MM.1S (cell line): Measurements from ENCODE around the gene SPRYD7.

Source experiments
- DNase-seq: peaks from one replicate; pipeline ENCODE4 v3.0.0-alpha.2; 2015
- H2AFZ ChIP-seq: fragments of 300-600 bp; sonication (generic); 2 replicates; pipeline ENCODE4 v1.6.0; 2016; ENCODE audit warnings: antibody characterized with exemption, low read length
- H3F3A ChIP-seq: fragments of 300-600 bp; sonication (generic); 2 replicates; pipeline ENCODE4 v1.6.1; 2016; ENCODE audit warnings: mild to moderate bottlenecking, antibody characterized with exemption, low read length, moderate library complexity, mixed read lengths; ENCODE audit not compliant: insufficient read depth
- H3K27ac ChIP-seq: fragments of 300-600 bp; sonication (generic); 2 replicates; pipeline ENCODE4 v1.5.1; 2016; ENCODE audit warnings: mild to moderate bottlenecking, low read length
- H3K27me3 ChIP-seq: fragments of 300-600 bp; sonication (generic); replicated peaks from 2 replicates; pipeline ENCODE4 v1.6.0; 2016; ENCODE audit warnings: low read length; ENCODE audit not compliant: insufficient read depth
- H3K36me3 ChIP-seq: fragments of 300-600 bp; sonication (generic); replicated peaks from 2 replicates; pipeline ENCODE4 v1.6.1; 2016; ENCODE audit warnings: mild to moderate bottlenecking, low read length, mixed read lengths; ENCODE audit not compliant: insufficient read depth
- H3K4me1 ChIP-seq: fragments of 300-600 bp; sonication (generic); 2 replicates; pipeline ENCODE4 v1.6.1; 2016; ENCODE audit warnings: low read length, mixed read lengths
- H3K4me2 ChIP-seq: fragments of 300-600 bp; sonication (generic); 2 replicates; pipeline ENCODE4 v1.6.0; 2016; ENCODE audit warnings: low read depth, low read length
- H3K4me3 ChIP-seq: fragments of 300-600 bp; sonication (generic); 2 replicates; pipeline ENCODE4 v1.5.1; 2016; ENCODE audit warnings: low read length, mixed read lengths
- H3K79me2 ChIP-seq: fragments of 300-600 bp; sonication (generic); 2 replicates; pipeline ENCODE4 v1.6.1; 2016; ENCODE audit warnings: mixed run types, low read length, mixed read lengths
- H3K9ac ChIP-seq: fragments of 300-600 bp; sonication (generic); 2 replicates; pipeline ENCODE4 v1.6.1; 2016; ENCODE audit warnings: low read length, mixed read lengths
- H3K9me2 ChIP-seq: fragments of 300-600 bp; sonication (generic); replicated peaks from 2 replicates; pipeline ENCODE4 v1.6.1; 2016; ENCODE audit warnings: mild to moderate bottlenecking, low read length, mixed read lengths; ENCODE audit not compliant: insufficient read depth
- H3K9me3 ChIP-seq: fragments of 300-600 bp; sonication (generic); replicated peaks from 2 replicates; pipeline ENCODE4 v1.6.1; 2016; ENCODE audit warnings: mild to moderate bottlenecking, low read length, mixed read lengths; ENCODE audit not compliant: insufficient read depth
- H4K20me1 ChIP-seq: fragments of 300-600 bp; sonication (generic); 2 replicates; pipeline ENCODE4 v1.6.1; 2016; ENCODE audit warnings: mild to moderate bottlenecking, low read length, moderate library complexity, mixed read lengths; ENCODE audit not compliant: insufficient read depth
- EZH2 ChIP-seq: fragments of 300-600 bp; sonication (generic); optimal IDR thresholded peaks from 2 replicates; pipeline ENCODE3; 2017; ENCODE audit warnings: low read depth, mild to moderate bottlenecking, antibody characterized with exemption, low read length, mixed read lengths
- EZH2phosphoT487 ChIP-seq: fragments of 300-600 bp; sonication (generic); IDR thresholded peaks from 2 replicates; pipeline ENCODE4 v1.6.1; 2018; ENCODE audit warnings: antibody characterized with exemption, low read length
- TF ChIP-seq, protein P1 (sequence below): fragments of 300-600 bp; sonication (generic); IDR thresholded peaks from 2 replicates; pipeline ENCODE4 v1.5.1; 2016; ENCODE audit warnings: antibody characterized with exemption, low read length, mixed read lengths

The SPRYD7 gene

DNA sequence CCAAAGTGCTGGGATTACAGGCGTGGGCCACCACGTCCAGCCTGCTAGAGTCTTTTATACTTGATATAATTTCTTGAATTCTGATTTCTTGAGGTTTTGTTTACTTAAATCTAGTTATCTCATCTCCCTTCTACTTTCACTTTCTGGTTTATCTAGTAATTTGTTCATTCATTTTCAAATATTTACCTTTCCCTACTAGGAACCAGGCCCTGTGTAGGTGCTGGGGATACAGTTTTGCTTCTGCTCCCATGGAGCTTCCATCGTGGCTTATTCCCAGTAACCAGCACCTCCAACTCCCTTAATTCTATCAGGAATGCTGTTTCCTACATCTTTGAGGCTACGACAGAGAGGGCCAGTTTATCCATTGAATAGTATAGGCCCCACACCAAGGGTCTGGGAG is 36.6 kb upstream of the SPRYD7 start:
- no peaks in the 10 kb centered on the region for H3K4me1 ChIP-seq
- no peak overlapping the region for H3K4me3 ChIP-seq
- H3K79me2 ChIP-seq, result no peaks in the 10 kb centered on the region
- H4K20me1 ChIP-seq, result no peaks in the 10 kb centered on the region
- TF ChIP-seq, protein P1, sequence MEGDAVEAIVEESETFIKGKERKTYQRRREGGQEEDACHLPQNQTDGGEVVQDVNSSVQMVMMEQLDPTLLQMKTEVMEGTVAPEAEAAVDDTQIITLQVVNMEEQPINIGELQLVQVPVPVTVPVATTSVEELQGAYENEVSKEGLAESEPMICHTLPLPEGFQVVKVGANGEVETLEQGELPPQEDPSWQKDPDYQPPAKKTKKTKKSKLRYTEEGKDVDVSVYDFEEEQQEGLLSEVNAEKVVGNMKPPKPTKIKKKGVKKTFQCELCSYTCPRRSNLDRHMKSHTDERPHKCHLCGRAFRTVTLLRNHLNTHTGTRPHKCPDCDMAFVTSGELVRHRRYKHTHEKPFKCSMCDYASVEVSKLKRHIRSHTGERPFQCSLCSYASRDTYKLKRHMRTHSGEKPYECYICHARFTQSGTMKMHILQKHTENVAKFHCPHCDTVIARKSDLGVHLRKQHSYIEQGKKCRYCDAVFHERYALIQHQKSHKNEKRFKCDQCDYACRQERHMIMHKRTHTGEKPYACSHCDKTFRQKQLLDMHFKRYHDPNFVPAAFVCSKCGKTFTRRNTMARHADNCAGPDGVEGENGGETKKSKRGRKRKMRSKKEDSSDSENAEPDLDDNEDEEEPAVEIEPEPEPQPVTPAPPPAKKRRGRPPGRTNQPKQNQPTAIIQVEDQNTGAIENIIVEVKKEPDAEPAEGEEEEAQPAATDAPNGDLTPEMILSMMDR, result no peak
- no peak for TF ChIP-seq EZH2
- no peak for TF ChIP-seq EZH2phosphoT487
- no peak for DNase-seq
- H3K9me3 ChIP-seq, result no peaks in the 10 kb centered on the region
- H3K4me2 ChIP-seq, result no peak overlapping the region
- H3K27ac ChIP-seq, result no peak overlapping the region
- H3K36me3 ChIP-seq, result no peaks in the 10 kb centered on the region
- H3K9ac ChIP-seq, result no peak overlapping the region
- no peaks in the 10 kb centered on the region for H3F3A ChIP-seq
- no peaks in the 10 kb centered on the region for H3K27me3 ChIP-seq
- H2AFZ ChIP-seq, result no peak overlapping the region
- H3K9me2 ChIP-seq, result no peaks in the 10 kb centered on the region

DNA sequence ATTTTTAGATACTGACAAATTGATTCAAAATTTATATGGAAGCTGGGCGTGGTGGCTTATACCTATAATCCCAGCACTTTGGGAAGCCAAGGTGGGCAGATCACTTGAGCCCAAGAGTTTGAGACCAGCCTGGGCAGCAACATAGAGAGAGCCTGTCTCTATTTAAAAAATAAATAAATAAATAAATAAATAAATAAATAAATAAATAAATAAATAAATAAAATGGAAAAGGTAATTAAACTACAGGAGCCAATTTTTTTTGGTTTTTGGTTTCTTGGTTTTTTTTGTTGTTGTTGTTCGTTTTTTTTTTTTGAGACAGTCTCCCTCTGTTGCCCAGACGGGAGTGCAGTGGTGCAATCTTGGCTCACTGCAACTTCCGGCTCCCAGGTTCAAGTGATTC is 31.3 kb upstream of the SPRYD7 start:
- TF ChIP-seq, protein P1, result no peak
- no peak for TF ChIP-seq EZH2
- TF ChIP-seq EZH2phosphoT487, result no peak
- Histone ChIP-seq H2AFZ (no peak overlapping the region), H3K4me2 (no peak overlapping the region), H3F3A (no peaks in the 10 kb centered on the region), H3K4me1 (no peaks in the 10 kb centered on the region), H3K9me3 (no peaks in the 10 kb centered on the region), H3K79me2 (no peaks in the 10 kb centered on the region), H3K9ac (no peak overlapping the region), H3K4me3 (no peak overlapping the region), H3K36me3 (no peaks in the 10 kb centered on the region), H3K9me2 (no peaks in the 10 kb centered on the region), H4K20me1 (no peaks in the 10 kb centered on the region), H3K27ac (no peak overlapping the region), H3K27me3 (no peaks in the 10 kb centered on the region)
- no peak for DNase-seq

DNA sequence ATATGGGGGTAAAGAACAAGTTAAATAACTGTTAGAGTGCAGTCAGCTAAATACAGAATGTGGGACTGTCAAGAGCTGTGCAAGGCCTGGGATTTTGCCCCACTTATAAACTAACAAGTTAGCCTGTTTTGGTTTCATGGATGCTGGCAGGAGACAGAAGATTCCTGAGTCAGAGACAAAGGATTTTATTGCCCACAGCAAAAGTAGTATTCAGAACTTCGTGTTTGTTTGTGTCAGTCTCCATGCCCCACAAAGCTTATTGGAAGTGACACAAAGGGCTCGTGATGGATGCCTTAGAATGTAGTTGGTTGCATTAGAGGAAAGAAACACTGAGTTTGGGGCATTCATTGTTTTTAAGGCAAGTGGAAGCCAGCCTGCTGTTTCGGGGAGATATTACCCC is 22.2 kb upstream of the SPRYD7 start:
- H3K27ac ChIP-seq, result no peak overlapping the region
- H3K9ac ChIP-seq, result no peak overlapping the region
- H3K36me3 ChIP-seq, result no peaks in the 10 kb centered on the region
- H3K9me3 ChIP-seq, result no peaks in the 10 kb centered on the region
- no peaks in the 10 kb centered on the region for H3K27me3 ChIP-seq
- TF ChIP-seq EZH2phosphoT487, result no peak
- TF ChIP-seq, protein P1, result no peak
- TF ChIP-seq EZH2, result no peak
- no peaks in the 10 kb centered on the region for H3F3A ChIP-seq
- H3K4me1 ChIP-seq, result no peaks in the 10 kb centered on the region
- H3K4me2 ChIP-seq, result no peak overlapping the region
- no peaks in the 10 kb centered on the region for H3K79me2 ChIP-seq
- no peaks in the 10 kb centered on the region for H4K20me1 ChIP-seq
- H3K9me2 ChIP-seq, result no peaks in the 10 kb centered on the region
- H2AFZ ChIP-seq, result no peak overlapping the region
- no peak overlapping the region for H3K4me3 ChIP-seq
- no peak for DNase-seq
